SK-N-SH treated with all-trans-retinoic acid at 6 μM for 48 hours (cell line): ENCODE results near the gene ZNF546.
A peak's percentile ranks its signal among the peaks of the same experiment; 100 is the strongest.

Experiments used
- ATAC-seq: fragments of 200-7000 bp; cut with Tn5 transposase; 3 replicates; pipeline ENCODE4 v1.9.1; 2020; ENCODE audit warnings: mild to moderate bottlenecking, moderate library complexity
- ARNTL ChIP-seq: fragments of 450-650 bp; formaldehyde crosslinking; IDR thresholded peaks from 2 replicates; pipeline ENCODE4 v1.5.0; 2020; ENCODE audit warnings: low read depth, mild to moderate bottlenecking, moderate library complexity, borderline replicate concordance
- BACH2 ChIP-seq: fragments of 250-450 bp; sonication (Bioruptor Pico); IDR thresholded peaks from 2 replicates; pipeline ENCODE4 v1.9.0; 2021; ENCODE audit warnings: mild to moderate bottlenecking, borderline replicate concordance
- CSDC2 ChIP-seq: fragments of 250-450 bp; sonication (Bioruptor Pico); IDR thresholded peaks from 2 replicates; pipeline ENCODE4 v1.5.0; 2020; ENCODE audit warnings: mild to moderate bottlenecking, moderate library complexity
- GLIS3 ChIP-seq: fragments of 250-450 bp; sonication (Bioruptor Pico); IDR thresholded peaks from 2 replicates; pipeline ENCODE4 v1.5.0; 2020; ENCODE audit warnings: mild to moderate bottlenecking, moderate library complexity
- OSR1 ChIP-seq: fragments of 250-450 bp; sonication (Bioruptor Pico); IDR thresholded peaks from 2 replicates; pipeline ENCODE4 v1.8.0; 2022; ENCODE audit warnings: moderate library complexity, mild to moderate bottlenecking, inconsistent platforms
- PPARA ChIP-seq: fragments of 250-450 bp; sonication (Bioruptor Pico); IDR thresholded peaks from 2 replicates; pipeline ENCODE4 v1.5.0; 2020; ENCODE audit warnings: mild to moderate bottlenecking, borderline replicate concordance
- RARB ChIP-seq: fragments of 250-450 bp; sonication (Bioruptor Pico); IDR thresholded peaks from 2 replicates; pipeline ENCODE4 v1.8.0; 2021; ENCODE audit warnings: mild to moderate bottlenecking, moderate library complexity
- TCF4 ChIP-seq: fragments of 250-450 bp; sonication (Bioruptor Pico); IDR thresholded peaks from 2 replicates; pipeline ENCODE4 v1.8.0; 2021; ENCODE audit warnings: mild to moderate bottlenecking, moderate library complexity, borderline replicate concordance
- TOX ChIP-seq: fragments of 250-450 bp; sonication (Bioruptor Pico); IDR thresholded peaks from 2 replicates; pipeline ENCODE4 v1.8.0; 2021; ENCODE audit warnings: mild to moderate bottlenecking, moderate library complexity, borderline replicate concordance
- ZC3H10 ChIP-seq: fragments of 250-450 bp; sonication (Bioruptor Pico); IDR thresholded peaks from 2 replicates; pipeline ENCODE4 v1.5.1; 2021; ENCODE audit warnings: mild to moderate bottlenecking, moderate library complexity
- ZFP3 ChIP-seq: fragments of 250-450 bp; sonication (Bioruptor Pico); IDR thresholded peaks from 2 replicates; pipeline ENCODE4 v1.5.0; 2020; ENCODE audit warnings: mild to moderate bottlenecking, moderate library complexity
- ZFP30 ChIP-seq: fragments of 450-650 bp; formaldehyde crosslinking; IDR thresholded peaks from 2 replicates; pipeline ENCODE4 v1.5.0; 2022; ENCODE audit warnings: mild to moderate bottlenecking, moderate library complexity
- ZNF565 ChIP-seq: fragments of 450-650 bp; formaldehyde crosslinking; conservative IDR thresholded peaks from 2 replicates; pipeline ENCODE4 v1.5.0; 2020; ENCODE audit warnings: low read depth, mild to moderate bottlenecking, moderate library complexity
- ZNF70 ChIP-seq: fragments of 450-650 bp; formaldehyde crosslinking; IDR thresholded peaks from 2 replicates; pipeline ENCODE4 v1.5.0; 2020; ENCODE audit warnings: mild to moderate bottlenecking, moderate library complexity
- ZNF8 ChIP-seq: fragments of 450-650 bp; formaldehyde crosslinking; IDR thresholded peaks from 2 replicates; pipeline ENCODE4 v1.5.0; 2020; ENCODE audit warnings: mild to moderate bottlenecking, moderate library complexity
- TF ChIP-seq, protein P1 (sequence below): fragments of 250-450 bp; sonication (Bioruptor Pico); IDR thresholded peaks from 2 replicates; pipeline ENCODE4 v1.5.0; 2020; ENCODE audit warnings: mild to moderate bottlenecking, moderate library complexity
- TF ChIP-seq, protein P2 (sequence below): fragments of 250-450 bp; sonication (Bioruptor Pico); IDR thresholded peaks from 2 replicates; pipeline ENCODE4 v1.5.1; 2020; ENCODE audit warnings: low read depth, mild to moderate bottlenecking, moderate library complexity
- TF ChIP-seq, protein P3 (sequence below): fragments of 250-450 bp; sonication (Bioruptor Pico); IDR thresholded peaks from 2 replicates; pipeline ENCODE4 v1.5.1; 2021; ENCODE audit warnings: mild to moderate bottlenecking, moderate library complexity
- TF ChIP-seq, protein P4 (sequence below): fragments of 250-450 bp; sonication (Bioruptor Pico); IDR thresholded peaks from 2 replicates; pipeline ENCODE4 v1.8.0; 2021; ENCODE audit warnings: low read depth, mild to moderate bottlenecking, moderate library complexity, borderline replicate concordance
- TF ChIP-seq, protein P5 (sequence below): fragments of 250-450 bp; sonication (Bioruptor Pico); IDR thresholded peaks from 2 replicates; pipeline ENCODE4 v1.8.0; 2020; ENCODE audit warnings: mild to moderate bottlenecking, moderate library complexity, borderline replicate concordance

The ZNF546 gene

DNA sequence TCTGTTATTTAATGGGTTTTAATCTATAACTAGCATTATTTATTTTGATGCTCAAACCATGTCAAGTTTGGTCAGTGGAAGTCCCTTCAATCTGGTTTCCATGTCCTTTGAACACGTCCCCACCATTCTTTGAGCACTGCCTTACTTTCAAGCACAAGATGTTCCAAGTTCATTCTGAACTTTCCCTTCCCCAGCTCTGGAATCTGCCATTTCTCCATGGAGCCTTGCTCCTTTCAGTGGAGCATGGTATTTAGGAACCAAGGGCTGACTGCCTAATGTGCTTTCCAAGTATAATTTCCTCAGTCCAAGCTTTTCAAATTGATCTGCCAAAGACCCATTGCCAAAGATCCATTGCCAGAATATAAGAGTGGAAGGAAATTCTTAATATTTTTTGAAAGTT is 1.1 kb upstream of the ZNF546 start:
- ATAC-seq, result no peak
- no peak for TF ChIP-seq PPARA

DNA sequence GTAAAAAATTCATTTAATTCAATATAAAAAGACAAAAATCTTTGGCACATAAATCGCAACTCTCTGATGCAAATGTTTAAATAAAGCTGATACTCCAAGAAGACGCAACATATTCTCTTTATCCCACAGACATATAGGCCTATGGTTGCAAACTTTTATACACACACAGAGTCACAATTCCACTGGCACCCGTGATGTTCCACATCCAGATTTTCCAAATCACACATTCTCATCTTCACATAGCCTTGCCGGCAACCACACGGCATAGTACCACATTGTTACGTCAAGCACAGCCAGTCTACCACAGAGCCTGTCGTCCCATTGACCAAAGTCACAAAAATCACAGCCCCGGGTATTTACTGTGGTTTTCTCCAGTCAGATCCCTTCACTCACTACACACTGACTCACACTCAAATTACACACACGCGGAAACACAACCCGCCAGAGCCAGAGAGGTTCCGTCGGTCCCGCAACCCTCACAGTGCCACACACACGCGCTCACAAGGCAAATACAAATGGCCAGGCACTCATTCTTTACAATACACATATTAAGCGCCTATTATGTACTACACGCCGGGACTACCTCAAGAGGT is 546 bp upstream of the ZNF546 start:
- ATAC-seq, result peak; percentile 74
- TF ChIP-seq, protein P1, sequence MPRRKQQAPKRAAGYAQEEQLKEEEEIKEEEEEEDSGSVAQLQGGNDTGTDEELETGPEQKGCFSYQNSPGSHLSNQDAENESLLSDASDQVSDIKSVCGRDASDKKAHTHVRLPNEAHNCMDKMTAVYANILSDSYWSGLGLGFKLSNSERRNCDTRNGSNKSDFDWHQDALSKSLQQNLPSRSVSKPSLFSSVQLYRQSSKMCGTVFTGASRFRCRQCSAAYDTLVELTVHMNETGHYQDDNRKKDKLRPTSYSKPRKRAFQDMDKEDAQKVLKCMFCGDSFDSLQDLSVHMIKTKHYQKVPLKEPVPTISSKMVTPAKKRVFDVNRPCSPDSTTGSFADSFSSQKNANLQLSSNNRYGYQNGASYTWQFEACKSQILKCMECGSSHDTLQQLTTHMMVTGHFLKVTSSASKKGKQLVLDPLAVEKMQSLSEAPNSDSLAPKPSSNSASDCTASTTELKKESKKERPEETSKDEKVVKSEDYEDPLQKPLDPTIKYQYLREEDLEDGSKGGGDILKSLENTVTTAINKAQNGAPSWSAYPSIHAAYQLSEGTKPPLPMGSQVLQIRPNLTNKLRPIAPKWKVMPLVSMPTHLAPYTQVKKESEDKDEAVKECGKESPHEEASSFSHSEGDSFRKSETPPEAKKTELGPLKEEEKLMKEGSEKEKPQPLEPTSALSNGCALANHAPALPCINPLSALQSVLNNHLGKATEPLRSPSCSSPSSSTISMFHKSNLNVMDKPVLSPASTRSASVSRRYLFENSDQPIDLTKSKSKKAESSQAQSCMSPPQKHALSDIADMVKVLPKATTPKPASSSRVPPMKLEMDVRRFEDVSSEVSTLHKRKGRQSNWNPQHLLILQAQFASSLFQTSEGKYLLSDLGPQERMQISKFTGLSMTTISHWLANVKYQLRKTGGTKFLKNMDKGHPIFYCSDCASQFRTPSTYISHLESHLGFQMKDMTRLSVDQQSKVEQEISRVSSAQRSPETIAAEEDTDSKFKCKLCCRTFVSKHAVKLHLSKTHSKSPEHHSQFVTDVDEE (CRISPR knock-in tag), result no peak
- TF ChIP-seq ZNF565 (CRISPR knock-in tag), result no peak
- TF ChIP-seq RARB, result no peak
- TF ChIP-seq CSDC2, result no peak
- no peak for TF ChIP-seq PPARA
- TF ChIP-seq ZC3H10 (CRISPR knock-in tag), result no peak
- TF ChIP-seq, protein P2, sequence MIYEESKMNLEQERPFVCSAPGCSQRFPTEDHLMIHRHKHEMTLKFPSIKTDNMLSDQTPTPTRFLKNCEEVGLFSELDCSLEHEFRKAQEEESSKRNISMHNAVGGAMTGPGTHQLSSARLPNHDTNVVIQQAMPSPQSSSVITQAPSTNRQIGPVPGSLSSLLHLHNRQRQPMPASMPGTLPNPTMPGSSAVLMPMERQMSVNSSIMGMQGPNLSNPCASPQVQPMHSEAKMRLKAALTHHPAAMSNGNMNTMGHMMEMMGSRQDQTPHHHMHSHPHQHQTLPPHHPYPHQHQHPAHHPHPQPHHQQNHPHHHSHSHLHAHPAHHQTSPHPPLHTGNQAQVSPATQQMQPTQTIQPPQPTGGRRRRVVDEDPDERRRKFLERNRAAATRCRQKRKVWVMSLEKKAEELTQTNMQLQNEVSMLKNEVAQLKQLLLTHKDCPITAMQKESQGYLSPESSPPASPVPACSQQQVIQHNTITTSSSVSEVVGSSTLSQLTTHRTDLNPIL (CRISPR knock-in tag), result no peak
- TF ChIP-seq ZFP30 (CRISPR knock-in tag), result no peak; the same call in 1 of the 2 replicates

DNA sequence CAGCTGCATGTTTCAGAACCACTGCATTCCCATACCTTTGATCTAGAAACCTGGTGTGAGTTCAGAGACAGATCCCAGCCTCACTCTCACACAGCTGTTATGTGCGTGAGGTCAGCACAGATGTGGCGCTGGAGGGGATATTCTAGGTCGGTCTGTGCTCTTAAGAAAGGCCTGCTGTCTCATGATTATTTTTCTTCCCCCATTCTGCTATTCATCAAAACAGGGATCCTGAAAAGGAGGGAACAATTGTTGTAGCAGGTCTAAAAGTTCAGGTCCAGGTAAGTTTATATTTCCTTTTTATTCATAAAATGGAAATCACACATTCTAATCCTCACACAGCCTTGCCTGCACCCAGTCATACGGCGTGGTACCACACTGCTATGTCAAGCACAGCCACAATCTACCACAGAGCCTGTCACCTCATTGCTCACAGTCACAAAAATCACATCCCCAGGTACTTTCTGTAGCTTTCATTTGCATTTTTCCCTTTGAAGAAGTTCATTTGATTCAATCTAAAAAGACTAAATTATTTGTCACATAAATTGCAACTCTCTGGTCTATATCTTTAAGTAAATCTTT is 867 bp downstream of the ZNF546 start:
- ATAC-seq, result no peak; the same call in 1 of the 3 replicates
- TF ChIP-seq TCF4 (no peak), ZFP3 (no peak), RARB (no peak), PPARA (no peak), OSR1 (CRISPR knock-in tag) (no peak), ZFP30 (CRISPR knock-in tag) (no peak), CSDC2 (no peak), ZNF70 (CRISPR knock-in tag) (no peak), GLIS3 (no peak), ARNTL (CRISPR knock-in tag) (no peak)
- TF ChIP-seq, protein P3, sequence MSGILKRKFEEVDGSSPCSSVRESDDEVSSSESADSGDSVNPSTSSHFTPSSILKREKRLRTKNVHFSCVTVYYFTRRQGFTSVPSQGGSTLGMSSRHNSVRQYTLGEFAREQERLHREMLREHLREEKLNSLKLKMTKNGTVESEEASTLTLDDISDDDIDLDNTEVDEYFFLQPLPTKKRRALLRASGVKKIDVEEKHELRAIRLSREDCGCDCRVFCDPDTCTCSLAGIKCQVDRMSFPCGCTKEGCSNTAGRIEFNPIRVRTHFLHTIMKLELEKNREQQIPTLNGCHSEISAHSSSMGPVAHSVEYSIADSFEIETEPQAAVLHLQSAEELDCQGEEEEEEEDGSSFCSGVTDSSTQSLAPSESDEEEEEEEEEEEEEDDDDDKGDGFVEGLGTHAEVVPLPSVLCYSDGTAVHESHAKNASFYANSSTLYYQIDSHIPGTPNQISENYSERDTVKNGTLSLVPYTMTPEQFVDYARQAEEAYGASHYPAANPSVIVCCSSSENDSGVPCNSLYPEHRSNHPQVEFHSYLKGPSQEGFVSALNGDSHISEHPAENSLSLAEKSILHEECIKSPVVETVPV (CRISPR knock-in tag), result no peak
- TF ChIP-seq, protein P4, sequence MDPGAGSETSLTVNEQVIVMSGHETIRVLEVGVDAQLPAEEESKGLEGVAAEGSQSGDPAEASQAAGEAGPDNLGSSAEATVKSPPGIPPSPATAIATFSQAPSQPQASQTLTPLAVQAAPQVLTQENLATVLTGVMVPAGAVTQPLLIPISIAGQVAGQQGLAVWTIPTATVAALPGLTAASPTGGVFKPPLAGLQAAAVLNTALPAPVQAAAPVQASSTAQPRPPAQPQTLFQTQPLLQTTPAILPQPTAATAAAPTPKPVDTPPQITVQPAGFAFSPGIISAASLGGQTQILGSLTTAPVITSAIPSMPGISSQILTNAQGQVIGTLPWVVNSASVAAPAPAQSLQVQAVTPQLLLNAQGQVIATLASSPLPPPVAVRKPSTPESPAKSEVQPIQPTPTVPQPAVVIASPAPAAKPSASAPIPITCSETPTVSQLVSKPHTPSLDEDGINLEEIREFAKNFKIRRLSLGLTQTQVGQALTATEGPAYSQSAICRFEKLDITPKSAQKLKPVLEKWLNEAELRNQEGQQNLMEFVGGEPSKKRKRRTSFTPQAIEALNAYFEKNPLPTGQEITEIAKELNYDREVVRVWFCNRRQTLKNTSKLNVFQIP (CRISPR knock-in tag), result no peak
- TF ChIP-seq, all 23 proteins: peak for 0

DNA sequence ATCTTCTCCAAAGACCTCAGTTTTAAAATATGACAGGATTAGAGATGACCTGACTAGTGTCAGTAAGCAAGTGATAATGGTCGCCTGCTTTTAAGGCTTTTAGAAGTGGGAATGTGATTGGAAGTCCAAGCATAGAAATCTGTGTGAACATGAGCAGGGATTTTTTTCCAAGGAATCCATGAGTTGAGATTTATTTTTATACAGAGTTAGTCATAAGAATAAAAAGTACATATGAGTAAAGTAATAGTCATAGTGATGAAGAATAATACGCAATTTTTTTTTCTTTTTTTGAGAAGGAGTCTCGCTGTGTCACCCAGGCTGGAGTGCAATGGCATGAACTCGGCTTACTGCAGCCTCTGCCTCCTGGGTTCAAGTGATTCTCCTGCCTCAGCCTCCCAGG is 1.6 kb downstream of the ZNF546 start:
- TF ChIP-seq GLIS3 (no peak), RARB (no peak)
- TF ChIP-seq, protein P2 (CRISPR knock-in tag), result no peak
- no peak for ATAC-seq

DNA sequence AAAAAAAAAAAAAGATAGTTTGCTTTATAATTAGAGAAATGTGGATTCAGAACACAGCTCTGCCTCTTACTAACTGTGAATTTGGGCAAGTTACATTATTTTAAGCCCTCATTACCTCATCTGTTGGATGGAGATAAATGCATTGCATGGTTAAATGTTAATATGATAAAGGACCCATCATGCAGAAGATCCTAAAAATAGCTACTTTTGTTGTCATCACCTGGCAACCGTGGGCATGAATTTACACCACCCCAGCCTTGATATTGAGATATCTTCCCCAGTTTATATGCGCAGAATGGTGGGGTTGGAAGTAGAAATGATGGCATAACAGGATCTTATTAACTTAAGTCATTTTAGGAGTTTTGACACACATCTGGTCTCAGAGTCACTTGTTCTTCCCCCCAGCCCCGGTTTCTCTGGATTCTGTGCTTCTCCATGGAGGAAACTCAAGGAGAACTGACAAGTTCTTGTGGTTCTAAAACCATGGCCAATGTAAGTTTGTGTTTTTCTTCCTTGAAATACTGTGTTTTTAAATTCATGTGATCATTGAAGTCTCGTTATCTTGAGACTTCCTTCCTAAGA is 8.9 kb downstream of the ZNF546 start:
- TF ChIP-seq GLIS3, result no peak
- TF ChIP-seq TOX (CRISPR knock-in tag), result no peak
- TF ChIP-seq OSR1 (CRISPR knock-in tag), result no peak
- no peak for TF ChIP-seq ZFP30 (CRISPR knock-in tag)
- TF ChIP-seq ZNF565 (CRISPR knock-in tag), result no peak
- no peak for TF ChIP-seq CSDC2
- TF ChIP-seq BACH2 (CRISPR knock-in tag), result no peak
- no peak for TF ChIP-seq ZFP3
- TF ChIP-seq PPARA, result no peak
- TF ChIP-seq ZNF8 (CRISPR knock-in tag), result no peak
- TF ChIP-seq ZC3H10 (CRISPR knock-in tag), result no peak
- TF ChIP-seq, protein P3 (CRISPR knock-in tag), result no peak
- TF ChIP-seq, protein P5, sequence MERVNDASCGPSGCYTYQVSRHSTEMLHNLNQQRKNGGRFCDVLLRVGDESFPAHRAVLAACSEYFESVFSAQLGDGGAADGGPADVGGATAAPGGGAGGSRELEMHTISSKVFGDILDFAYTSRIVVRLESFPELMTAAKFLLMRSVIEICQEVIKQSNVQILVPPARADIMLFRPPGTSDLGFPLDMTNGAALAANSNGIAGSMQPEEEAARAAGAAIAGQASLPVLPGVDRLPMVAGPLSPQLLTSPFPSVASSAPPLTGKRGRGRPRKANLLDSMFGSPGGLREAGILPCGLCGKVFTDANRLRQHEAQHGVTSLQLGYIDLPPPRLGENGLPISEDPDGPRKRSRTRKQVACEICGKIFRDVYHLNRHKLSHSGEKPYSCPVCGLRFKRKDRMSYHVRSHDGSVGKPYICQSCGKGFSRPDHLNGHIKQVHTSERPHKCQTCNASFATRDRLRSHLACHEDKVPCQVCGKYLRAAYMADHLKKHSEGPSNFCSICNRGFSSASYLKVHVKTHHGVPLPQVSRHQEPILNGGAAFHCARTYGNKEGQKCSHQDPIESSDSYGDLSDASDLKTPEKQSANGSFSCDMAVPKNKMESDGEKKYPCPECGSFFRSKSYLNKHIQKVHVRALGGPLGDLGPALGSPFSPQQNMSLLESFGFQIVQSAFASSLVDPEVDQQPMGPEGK (CRISPR knock-in tag), result no peak
- ATAC-seq, result no peak
